GM12892 (cell line): ENCODE results near the gene KLF7.

Experiments
- DNase-seq: peaks from one replicate; pipeline ENCODE4 v3.0.0; 2011; ENCODE audit not compliant: insufficient read length
- FAIRE-seq: peaks from 2 replicates; lab custom pipeline; 2011; peaks lifted over from hg19 to GRCh38; lab: Jason Lieb, UNC
- POLR2A ChIP-seq: IDR thresholded peaks from 2 replicates; pipeline ENCODE4 v1.6.1; 2011; ENCODE audit warnings: low read depth, low read length, control low read depth
- POLR2AphosphoS5 ChIP-seq: IDR thresholded peaks from 2 replicates; pipeline ENCODE4 v1.6.1; 2011; ENCODE audit warnings: low read depth, low read length, control low read depth
- TAF1 ChIP-seq: IDR thresholded peaks from 2 replicates; pipeline ENCODE4 v1.6.1; 2011; ENCODE audit warnings: low read depth, mild to moderate bottlenecking, control low read depth, low read length, borderline replicate concordance

The KLF7 gene

DNA sequence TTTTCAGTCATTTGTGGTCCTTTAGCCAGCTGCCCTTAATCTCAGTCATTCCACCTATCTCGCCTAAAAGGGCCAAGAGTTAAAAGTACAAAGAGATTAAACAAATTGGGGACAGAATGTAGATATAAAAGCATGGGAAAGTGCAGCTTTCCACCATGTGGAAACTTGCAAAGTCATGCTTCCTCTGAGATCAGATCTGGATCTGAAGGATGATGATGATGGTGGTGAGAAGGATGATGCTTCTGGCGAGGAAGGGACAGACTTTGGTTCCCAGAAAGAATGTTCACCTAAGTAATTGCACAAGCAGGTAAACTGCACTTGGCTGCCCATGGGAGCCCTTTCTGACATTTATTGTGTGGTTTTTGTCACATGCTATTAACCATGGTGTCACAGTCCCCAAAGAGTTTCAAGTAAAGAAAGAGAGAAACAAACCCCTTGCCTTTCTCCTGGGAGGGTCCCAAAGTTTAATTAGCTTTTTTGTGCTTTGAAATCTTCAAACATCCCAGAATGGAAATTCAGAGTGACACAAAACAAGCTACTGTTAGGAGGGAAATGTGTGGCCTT lies 34.7 kb downstream of the KLF7 start:
- no peak for DNase-seq
- TF ChIP-seq POLR2A (no peak), TAF1 (no peak), POLR2AphosphoS5 (no peak)
- FAIRE-seq, result no peak

DNA sequence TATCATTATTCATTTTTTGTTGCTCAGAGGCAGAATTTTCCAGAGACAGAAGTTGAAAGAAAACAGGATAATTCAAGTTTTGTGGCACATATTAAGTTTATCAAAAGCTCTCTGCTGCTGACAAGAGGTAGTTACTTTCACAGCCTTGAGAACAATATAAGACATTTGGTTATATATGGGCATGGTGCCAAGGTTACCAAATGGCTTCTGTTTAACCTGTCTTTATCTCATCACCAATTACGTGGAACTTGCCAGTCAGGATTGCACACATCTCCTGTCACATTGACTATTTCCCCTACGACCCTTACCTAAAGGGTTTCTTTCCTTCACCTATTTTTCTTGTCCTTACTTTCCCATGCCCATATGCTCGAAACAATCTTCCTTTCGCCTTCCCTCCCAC lies 35.9 kb downstream of the KLF7 start:
- TF ChIP-seq POLR2A (no peak), TAF1 (no peak), POLR2AphosphoS5 (no peak)
- DNase-seq (no peak), FAIRE-seq (no peak)

DNA sequence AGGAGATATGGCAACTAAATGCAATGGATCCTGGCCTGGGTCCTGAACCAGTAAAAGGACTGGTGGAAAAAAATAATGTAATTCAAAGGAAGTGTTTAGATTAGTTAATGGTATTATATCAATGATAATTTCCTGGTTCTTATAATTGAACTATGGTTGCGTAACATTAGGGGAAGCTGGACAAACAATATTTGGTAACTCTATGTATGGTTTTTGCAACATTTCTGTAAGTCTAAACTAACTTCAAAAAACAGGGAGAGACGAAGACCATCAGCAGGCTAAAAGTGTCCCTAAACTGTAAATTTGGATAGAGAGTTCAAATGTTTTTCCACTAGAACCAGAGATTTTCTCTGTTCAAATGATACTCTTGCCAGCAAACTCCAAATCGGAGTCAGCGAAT lies 36.9 kb downstream of the KLF7 start:
- FAIRE-seq (no peak), DNase-seq (no peak)
- TF ChIP-seq POLR2AphosphoS5 (no peak), POLR2A (no peak), TAF1 (no peak)

DNA sequence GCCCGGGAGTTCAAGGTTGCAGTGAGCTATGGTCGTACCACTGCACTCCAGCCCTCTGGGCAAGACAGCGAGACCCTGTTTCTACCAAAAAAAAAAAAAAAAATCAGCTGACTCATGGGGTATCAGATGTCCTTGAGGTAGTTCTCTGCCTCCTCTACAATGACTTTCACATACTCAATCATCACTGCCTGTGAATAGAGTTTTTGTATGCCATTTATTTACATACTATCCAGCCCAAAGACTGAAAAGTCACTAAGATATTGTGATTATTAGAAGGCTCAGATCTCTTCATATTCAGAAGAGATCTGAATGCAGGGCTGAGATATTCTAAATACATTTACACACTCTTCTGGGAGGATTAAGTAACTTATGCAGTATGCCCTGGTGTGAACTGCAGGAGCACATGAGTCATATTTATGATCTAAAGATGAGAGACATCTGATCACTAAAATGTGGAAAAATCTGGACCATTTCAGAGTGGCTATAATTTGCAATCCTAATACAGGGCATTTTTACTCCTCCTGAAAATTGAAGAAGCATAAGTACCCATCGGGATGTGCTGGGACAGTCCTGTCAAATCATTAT lies 38.9 kb downstream of the KLF7 start:
- DNase-seq (no peak), FAIRE-seq (no peak)
- no peak for TF ChIP-seq TAF1
- no peak for TF ChIP-seq POLR2AphosphoS5
- TF ChIP-seq POLR2A, result no peak

DNA sequence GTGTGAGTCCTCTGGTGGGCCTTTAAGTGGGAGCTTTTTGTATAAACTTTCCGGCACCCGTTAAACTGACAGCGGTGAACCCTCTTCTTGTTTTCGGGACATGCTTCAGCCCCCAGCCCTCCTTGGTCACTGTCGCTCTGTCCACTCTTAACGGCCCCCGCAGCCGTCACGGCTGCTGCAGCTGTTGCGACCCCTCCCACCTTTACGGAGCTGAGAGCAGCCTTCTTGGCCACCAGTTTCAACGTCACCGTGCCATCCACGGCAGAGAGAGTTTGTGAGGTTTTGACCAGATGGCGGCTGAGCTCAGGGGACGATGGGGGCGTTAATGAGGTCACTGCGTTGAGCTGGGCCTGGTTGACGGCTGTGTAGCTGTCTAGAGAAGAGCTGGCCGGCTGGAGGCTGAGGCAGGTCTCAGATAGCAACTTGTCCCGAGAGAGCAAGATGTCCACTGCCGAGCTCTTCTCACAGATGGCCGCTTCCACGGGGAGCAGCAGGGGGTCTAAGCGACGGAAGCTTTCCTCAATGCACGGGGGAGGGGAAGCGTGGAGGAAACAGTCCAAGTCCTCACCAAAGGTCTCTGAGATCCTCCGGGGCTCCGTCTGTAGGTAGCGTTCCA lies 41.9 kb downstream of the KLF7 start:
- TF ChIP-seq POLR2A, result no peak
- no peak for TF ChIP-seq TAF1
- no peak for TF ChIP-seq POLR2AphosphoS5
- DNase-seq (no peak), FAIRE-seq (no peak)

DNA sequence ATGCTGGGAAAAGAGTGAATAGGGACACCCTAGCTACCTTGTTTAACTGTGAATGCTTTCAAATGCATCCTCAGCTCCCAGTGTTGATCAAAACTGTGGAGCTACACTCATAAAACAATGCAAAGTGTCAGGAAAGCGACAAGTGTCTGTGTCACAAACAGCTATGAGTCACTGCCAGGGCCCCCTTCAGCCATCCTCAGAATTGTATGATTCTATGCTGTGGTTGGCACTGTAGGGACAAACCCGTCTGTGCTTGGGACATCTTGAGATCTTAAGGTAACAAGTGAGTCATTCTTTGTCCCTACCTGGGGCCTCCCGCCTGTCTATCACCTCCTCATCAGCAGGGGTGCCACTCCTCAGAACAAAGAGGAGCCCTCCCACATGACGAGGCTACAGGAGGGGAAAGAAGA lies 42.4 kb downstream of the KLF7 start:
- no peak for TF ChIP-seq POLR2AphosphoS5
- no peak for TF ChIP-seq TAF1
- TF ChIP-seq POLR2A, result no peak
- FAIRE-seq (no peak), DNase-seq (no peak)

DNA sequence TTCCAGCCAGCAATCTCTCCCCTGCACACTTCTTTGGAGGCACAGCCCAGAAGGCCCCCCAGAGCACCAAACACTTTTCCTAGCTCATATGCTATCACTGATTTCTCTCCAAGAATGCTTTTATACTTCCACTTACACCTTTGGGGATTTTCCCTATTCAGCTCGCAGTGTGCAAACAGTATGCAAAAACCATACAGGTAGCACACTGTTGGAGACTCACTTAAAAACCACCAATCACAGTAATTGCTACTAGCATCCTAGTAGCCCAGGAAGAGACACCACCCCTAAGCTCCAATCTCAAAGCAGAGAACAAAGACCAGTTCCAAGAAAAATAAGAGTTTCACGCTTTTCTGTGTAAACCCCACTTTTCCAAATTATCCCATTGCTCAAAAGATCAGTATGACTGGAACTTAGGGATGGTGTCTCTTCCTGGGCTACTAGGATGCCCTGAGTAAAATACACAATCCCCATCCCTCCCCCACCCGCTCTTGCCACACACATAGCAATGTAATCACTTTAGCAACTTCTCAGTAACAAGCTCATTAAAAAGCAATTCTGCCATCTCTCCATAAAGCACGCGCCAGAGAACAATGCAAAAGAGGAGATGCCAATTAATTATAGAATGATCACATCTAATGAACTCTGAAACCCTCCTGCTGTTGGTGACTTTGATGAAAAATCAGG lies 43.0 kb downstream of the KLF7 start:
- no peak for DNase-seq
- no peak for FAIRE-seq
- TF ChIP-seq TAF1, result no peak
- TF ChIP-seq POLR2AphosphoS5, result no peak
- no peak for TF ChIP-seq POLR2A

DNA sequence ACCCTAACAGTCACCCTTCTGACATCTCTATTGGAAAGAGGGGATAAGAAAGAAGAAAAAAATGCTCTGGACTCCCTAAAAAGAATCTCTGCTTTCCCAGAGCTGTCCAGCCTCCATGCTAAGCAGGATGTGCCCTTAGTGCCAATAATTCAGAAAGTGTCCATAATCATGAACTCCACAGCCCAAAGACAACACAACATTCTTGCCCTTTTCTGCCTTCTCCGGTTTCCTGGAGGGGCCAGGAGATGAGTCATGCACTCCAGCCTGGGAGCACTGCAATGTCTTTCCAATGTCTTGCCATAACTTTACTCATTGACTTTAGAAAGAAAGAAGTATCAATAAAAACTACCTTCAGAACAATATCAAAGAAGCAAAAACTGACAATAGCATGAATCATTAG lies 44.0 kb downstream of the KLF7 start:
- FAIRE-seq (no peak), DNase-seq (no peak)
- TF ChIP-seq TAF1 (no peak), POLR2AphosphoS5 (no peak), POLR2A (no peak)

DNA sequence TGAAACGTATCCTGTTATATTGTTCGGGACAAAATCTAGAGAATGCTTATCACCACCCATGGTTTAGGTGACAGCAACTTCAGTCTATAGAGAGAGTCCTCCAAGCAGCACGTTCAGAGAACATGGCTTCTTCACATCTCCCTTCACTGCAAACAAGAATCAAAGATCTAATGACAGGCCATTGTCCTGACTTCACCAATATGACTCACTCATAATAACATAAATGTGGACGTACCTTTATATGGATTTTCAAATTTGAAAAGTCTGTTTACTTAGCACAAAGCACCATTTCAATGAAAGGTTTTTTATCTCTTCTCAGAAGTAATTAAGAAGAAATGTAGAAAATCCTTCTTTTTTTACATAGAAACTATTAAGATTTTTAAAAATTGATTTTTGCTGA lies 46.7 kb downstream of the KLF7 start:
- DNase-seq (no peak), FAIRE-seq (no peak)
- TF ChIP-seq POLR2AphosphoS5, result no peak
- TF ChIP-seq POLR2A, result no peak
- TF ChIP-seq TAF1, result no peak

DNA sequence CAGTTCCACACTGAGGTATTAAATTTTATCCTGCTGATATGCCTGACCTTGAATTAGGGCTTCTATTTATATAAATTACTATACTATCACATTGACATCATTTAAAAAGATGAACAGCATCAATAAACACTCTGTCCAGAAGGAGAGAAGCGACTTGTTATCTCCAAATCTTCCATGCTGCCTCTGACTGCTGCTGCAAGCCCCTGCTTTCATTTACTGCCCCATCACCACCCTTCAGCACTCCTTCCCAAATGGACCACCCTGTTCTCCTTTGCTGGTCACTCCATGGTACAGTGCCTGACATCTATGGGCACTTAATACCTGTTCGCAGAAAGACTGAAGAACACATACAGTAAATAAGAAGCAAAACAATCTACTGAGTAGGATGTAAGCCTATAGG lies 48.1 kb downstream of the KLF7 start:
- TF ChIP-seq POLR2A (no peak), POLR2AphosphoS5 (no peak), TAF1 (no peak)
- FAIRE-seq (no peak), DNase-seq (no peak)

DNA sequence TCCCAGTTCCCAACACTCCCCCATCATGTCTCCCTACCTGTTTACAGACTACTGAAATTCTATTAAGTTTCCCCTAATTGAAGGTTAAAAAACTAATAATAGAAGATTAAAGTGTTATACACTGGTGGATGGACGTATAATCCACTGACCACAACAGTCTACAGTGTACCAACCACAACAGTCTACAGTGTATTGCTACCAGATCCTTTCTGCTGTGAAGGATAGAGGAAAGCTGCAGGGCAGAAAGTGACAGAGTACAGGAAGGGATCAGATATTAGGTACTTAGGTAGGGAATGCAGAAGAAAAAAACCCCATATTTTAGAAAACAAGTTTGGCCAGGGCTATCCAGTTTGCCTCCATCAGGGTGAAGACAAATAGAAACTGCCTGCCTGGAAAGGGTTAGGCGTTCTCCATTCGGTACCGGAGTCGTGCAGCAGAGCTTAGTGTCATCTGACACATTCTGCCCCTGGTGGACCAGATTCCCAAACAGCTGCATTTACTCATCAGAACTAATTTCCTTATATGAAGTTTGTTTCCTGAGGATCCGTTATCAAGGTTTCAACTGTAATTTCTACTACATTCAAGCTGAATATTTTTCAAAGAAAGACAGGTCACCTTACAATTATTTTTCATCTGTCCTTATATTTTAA lies 49.9 kb downstream of the KLF7 start:
- TF ChIP-seq POLR2A, result no peak
- no peak for TF ChIP-seq POLR2AphosphoS5
- no peak for FAIRE-seq
- no peak for DNase-seq

DNA sequence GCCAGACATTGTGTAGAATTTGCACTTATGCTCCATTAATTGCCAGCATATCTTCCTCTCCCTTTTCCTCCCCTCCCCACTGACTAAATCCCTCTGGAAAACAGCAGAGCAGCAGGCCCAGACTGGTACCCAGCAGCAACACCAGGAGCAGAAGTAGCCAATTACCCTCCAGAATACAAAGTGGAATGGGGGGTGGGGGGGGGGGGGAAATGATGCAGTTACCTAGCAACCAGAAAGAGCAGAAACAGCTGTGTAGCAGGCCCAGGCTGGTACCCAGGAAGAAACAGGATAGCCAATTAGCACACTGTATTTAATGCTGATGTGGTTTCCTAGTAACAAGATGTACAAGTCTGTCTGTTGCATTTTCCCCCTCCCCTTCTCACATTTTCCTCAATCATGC lies 52.3 kb downstream of the KLF7 start:
- no peak for FAIRE-seq
- TF ChIP-seq POLR2A (no peak), TAF1 (no peak), POLR2AphosphoS5 (no peak)
- DNase-seq, result no peak

DNA sequence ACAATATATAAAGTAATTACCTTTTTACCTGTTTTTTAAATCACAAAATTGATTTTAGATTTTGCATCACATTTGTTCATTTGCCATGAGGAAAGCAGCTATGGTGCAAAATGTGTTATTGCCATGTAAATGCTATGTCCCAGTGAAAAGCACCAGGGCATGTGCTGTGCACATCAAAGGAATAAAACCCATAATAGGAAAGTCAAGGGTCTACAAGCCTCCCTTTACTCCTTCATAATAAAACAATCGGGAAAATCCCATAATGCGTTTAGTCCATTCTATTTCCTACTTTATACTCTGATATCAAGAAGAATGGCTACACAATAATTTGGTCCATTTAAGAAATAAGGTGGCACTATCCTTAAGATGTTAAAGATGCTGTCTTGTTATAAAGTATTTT lies 53.0 kb downstream of the KLF7 start:
- DNase-seq (no peak), FAIRE-seq (no peak)
- TF ChIP-seq TAF1, result no peak
- no peak for TF ChIP-seq POLR2AphosphoS5
- TF ChIP-seq POLR2A, result no peak
